ENCODE data around the gene RPS15.

DNA sequence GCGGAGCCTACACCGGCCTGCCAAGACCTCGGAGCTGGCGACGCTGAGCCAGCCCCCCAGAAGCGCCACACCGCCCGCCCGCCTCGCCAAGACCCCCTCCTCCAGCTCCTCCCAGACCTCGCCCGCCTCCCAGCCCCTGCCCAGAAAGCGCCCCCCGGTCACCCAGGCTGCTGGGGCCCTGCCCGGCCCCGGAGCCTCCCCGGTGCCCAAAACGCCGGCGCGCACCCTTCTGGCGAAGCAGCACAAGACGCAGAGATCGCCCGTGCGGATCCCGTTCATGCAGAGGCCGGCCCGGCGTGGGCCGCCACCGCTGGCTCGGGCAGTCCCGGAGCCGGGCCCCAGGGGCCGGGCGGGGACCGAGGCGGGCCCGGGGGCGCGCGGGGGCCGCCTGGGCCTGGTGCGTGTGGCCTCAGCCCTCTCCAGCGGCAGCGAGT, 30.6 kb downstream of the RPS15 start:
- TF ChIP-seq, protein P1, sequence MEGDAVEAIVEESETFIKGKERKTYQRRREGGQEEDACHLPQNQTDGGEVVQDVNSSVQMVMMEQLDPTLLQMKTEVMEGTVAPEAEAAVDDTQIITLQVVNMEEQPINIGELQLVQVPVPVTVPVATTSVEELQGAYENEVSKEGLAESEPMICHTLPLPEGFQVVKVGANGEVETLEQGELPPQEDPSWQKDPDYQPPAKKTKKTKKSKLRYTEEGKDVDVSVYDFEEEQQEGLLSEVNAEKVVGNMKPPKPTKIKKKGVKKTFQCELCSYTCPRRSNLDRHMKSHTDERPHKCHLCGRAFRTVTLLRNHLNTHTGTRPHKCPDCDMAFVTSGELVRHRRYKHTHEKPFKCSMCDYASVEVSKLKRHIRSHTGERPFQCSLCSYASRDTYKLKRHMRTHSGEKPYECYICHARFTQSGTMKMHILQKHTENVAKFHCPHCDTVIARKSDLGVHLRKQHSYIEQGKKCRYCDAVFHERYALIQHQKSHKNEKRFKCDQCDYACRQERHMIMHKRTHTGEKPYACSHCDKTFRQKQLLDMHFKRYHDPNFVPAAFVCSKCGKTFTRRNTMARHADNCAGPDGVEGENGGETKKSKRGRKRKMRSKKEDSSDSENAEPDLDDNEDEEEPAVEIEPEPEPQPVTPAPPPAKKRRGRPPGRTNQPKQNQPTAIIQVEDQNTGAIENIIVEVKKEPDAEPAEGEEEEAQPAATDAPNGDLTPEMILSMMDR (IDR thresholded peaks at IDR 0.05) = no peak
- no peak for TF ChIP-seq POLR2A (IDR thresholded peaks at IDR 0.05)
- no peak for TF ChIP-seq EP300 (IDR thresholded peaks at IDR 0.05)
